HG03135 (cell line): ENCODE results near the gene XXYLT1.

ENCODE experiments used
- ATAC-seq: cut with Tn5 transposase; IDR thresholded peaks from one replicate; pipeline ENCODE4 v1.9.1; 2021; ENCODE audit warnings: mild to moderate bottlenecking, moderate library complexity; ENCODE audit not compliant: unreplicated experiment

The XXYLT1 gene

GRCh38 chr3:195019335-195019734 lies 251.6 kb downstream of the XXYLT1 start:
- ATAC-seq = no peak
